K562 (cell line): ENCODE measurements around the gene MRPL4. TPM values are rescaled to one million over a fixed set of nuclear protein-coding genes. Genes with fewer than 3 reads are reported as not detected.

Experiments used
- CEBPG ChIP-seq, 3 experiments: fragments of 200-800 bp in 1 of 3; sonication (Bioruptor generic) in 1 of 3; sonication (generic) in 1 of 3; formaldehyde crosslinking in 1 of 3; IDR thresholded peaks in 2 of 3; conservative IDR thresholded peaks in 1 of 3; 2 replicates each; pipeline versions ENCODE4 v1.6.1 to v1.8.0; 2016 to 2022; ENCODE audit warnings: missing compliant biosample characterization in 2 of 3, missing genetic modification characterization in 2 of 3, mild to moderate bottlenecking in 1 of 3, missing genetic modification reagents in 1 of 3
- DDX20 ChIP-seq: fragments of 450-650 bp; IDR thresholded peaks from 2 replicates; pipeline ENCODE4 v1.6.1; 2016; ENCODE audit warnings: missing genetic modification characterization, low read depth, mild to moderate bottlenecking, missing compliant biosample characterization, moderate library complexity
- GABPA ChIP-seq: fragments of 200-800 bp; sonication (Bioruptor generic); conservative IDR thresholded peaks from 2 replicates; pipeline ENCODE4 v1.6.1; 2016; ENCODE audit warnings: low read depth, missing genetic modification characterization, missing compliant biosample characterization
- HCFC1 ChIP-seq: IDR thresholded peaks from 2 replicates; pipeline ENCODE4 v1.6.1; 2012; ENCODE audit warnings: low read depth, low read length, improper control_type of control experiment
- NELFE ChIP-seq: IDR thresholded peaks from 2 replicates; pipeline ENCODE4 v1.6.1; 2011; ENCODE audit warnings: mild to moderate bottlenecking; ENCODE audit not compliant: insufficient read depth, insufficient read length
- NR2C2 ChIP-seq, 2 experiments: fragments of 200-800 bp in 1 of 2; sonication (Bioruptor generic) in 1 of 2; sonication (generic) in 1 of 2; formaldehyde crosslinking in 1 of 2; IDR thresholded peaks; 2 replicates each; pipeline versions ENCODE4 v1.6.1 to v1.8.0; 2016 to 2022; ENCODE audit warnings: mild to moderate bottlenecking in 1 of 2, missing compliant biosample characterization in 1 of 2, missing genetic modification characterization in 1 of 2, missing genetic modification reagents in 1 of 2
- RBFOX2 ChIP-seq: fragments of 200-400 bp; formaldehyde crosslinking; IDR thresholded peaks from 2 replicates; pipeline ENCODE4 v1.6.1; 2017; ENCODE audit warnings: low read depth, mild to moderate bottlenecking, low read length, moderate library complexity
- RBM22 ChIP-seq: fragments of 200-400 bp; formaldehyde crosslinking; IDR thresholded peaks from 2 replicates; pipeline ENCODE4 v1.6.1; 2018; ENCODE audit warnings: low read length, low read depth; ENCODE audit not compliant: poor library complexity, severe bottlenecking
- RBM25 ChIP-seq: fragments of 200-400 bp; formaldehyde crosslinking; IDR thresholded peaks from 2 replicates; pipeline ENCODE4 v1.6.1; 2018; ENCODE audit warnings: low read length, low read depth, moderate library complexity; ENCODE audit not compliant: severe bottlenecking
- RBM39 ChIP-seq: fragments of 200-400 bp; formaldehyde crosslinking; optimal IDR thresholded peaks from 2 replicates; pipeline ENCODE3; 2018; ENCODE audit warnings: low read depth, low read length
- SAP30 ChIP-seq: fragments of 200-600 bp; sonication (generic); IDR thresholded peaks from 2 replicates; pipeline ENCODE4 v1.6.1; 2012; ENCODE audit warnings: borderline replicate concordance, low read depth, mild to moderate bottlenecking, moderate library complexity, low read length, control low read depth, inconsistent platforms; ENCODE audit not compliant: insufficient read depth, poor library complexity, severe bottlenecking
- SETDB1 ChIP-seq: IDR thresholded peaks from one replicate; pipeline ENCODE4 v1.6.1; 2012; ENCODE audit warnings: low read length, control low read depth, inconsistent platforms
- ZNF507 ChIP-seq: conservative IDR thresholded peaks from 2 replicates; pipeline ENCODE4 v1.6.1; 2017; ENCODE audit warnings: missing genetic modification characterization, missing compliant biosample characterization
- ZNF778 ChIP-seq: fragments of 450-650 bp; formaldehyde crosslinking; IDR thresholded peaks from 2 replicates; pipeline ENCODE4 v1.4.0; 2020; ENCODE audit warnings: mild to moderate bottlenecking, moderate library complexity
- polyA plus RNA-seq, 8 experiments: library from polyadenylated mRNA; depleted of rRNA in 4 of 8; stranded (reverse) in 5 of 8; unstranded in 3 of 8; fragments of >200 nt; fragmentation: Nextera tagmentation in 2 of 8; fragmentation: Illumina TruSeq in 1 of 8; extraction: Ambion mirVana in 2 of 8; extraction: Trizol in 1 of 8; gene quantifications; 2 replicates each; pipeline versions ENCODE4 v1.2.1 to v1.2.3, GENCODE V29; 2011 to 2014; ENCODE audit warnings: inconsistent platforms in 1 of 8, missing spikeins in 1 of 8
- total RNA-seq, 7 experiments: library from RNA; depleted of rRNA in 6 of 7; stranded (reverse); fragments of >200 nt in 6 of 7; fragmentation: Illumina TruSeq in 2 of 7; extraction: Trizol in 2 of 7; gene quantifications; 2 replicates each; pipeline versions ENCODE4 v1.2.1 to v1.2.3, GENCODE V29; 2011 to 2021; ENCODE audit warnings: low replicate concordance in 1 of 7
- TF ChIP-seq, protein P1 (sequence below): fragments of 250-450 bp; sonication (Bioruptor Pico); IDR thresholded peaks from 2 replicates; pipeline ENCODE4 v1.8.0; 2021; ENCODE audit warnings: borderline replicate concordance, mild to moderate bottlenecking, moderate library complexity; ENCODE audit not compliant: poor library complexity, severe bottlenecking
- TF ChIP-seq, protein P2 (sequence below): sonication (generic); formaldehyde crosslinking; IDR thresholded peaks from 2 replicates; pipeline ENCODE4 v1.8.1; 2023; ENCODE audit warnings: missing genetic modification reagents, mild to moderate bottlenecking, borderline replicate concordance
- TF ChIP-seq, protein P3 (sequence below), 2 experiments: IDR thresholded peaks; 2 replicates each; pipeline ENCODE4 v1.6.1; 2011; ENCODE audit warnings: borderline replicate concordance in 1 of 2, control low read depth in 1 of 2, low read depth in 1 of 2, low read length in 1 of 2, mild to moderate bottlenecking in 1 of 2, mixed read lengths in 1 of 2, moderate library complexity in 1 of 2; ENCODE audit not compliant: insufficient read depth in 1 of 2, insufficient read length in 1 of 2, poor library complexity in 1 of 2, severe bottlenecking in 1 of 2; ENCODE audit errors: extremely low read depth in 1 of 2

The MRPL4 gene
- total and polyA plus RNA-seq, 9 of the 15 experiments (the other 6 are each of a cell fraction or from before 2014, with no cell fraction given) = 1.4 to 239 (median 64.9) TPM

DNA sequence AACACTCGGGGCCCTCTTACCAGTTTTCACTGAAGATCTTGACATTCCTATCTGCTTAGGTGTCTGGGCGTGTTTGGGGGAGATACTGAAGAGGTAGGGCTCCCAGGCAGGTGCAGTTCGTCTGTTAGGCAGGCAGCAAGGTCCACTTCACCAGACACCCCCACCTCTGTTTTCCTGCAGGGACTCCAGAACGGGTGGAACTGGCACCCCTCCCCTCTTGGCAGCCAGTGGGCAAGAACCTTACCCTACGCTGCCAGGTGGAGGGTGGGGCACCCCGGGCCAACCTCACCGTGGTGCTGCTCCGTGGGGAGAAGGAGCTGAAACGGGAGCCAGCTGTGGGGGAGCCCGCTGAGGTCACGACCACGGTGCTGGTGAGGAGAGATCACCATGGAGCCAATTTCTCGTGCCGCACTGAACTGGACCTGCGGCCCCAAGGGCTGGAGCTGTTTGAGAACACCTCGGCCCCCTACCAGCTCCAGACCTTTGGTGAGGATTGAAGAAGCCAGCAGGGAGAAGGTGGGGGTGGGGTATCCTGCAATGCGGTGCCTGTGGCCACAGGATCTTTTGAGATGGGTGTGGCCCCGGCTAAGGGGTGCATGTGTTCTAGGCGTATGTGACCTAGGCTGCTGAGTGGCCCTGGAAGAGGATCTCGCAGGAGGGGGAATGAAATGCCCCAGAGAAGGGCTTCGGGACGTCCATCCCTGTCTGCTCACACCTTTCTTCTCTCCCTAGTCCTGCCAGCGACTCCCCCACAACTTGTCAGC is 31.5 kb downstream of the MRPL4 start (continued):
- TF ChIP-seq, protein P1, sequence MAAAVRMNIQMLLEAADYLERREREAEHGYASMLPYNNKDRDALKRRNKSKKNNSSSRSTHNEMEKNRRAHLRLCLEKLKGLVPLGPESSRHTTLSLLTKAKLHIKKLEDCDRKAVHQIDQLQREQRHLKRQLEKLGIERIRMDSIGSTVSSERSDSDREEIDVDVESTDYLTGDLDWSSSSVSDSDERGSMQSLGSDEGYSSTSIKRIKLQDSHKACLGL (CRISPR knock-in tag) = no peak
- TF ChIP-seq GABPA (tag) (no peak), RBM25 (no peak), RBM39 (no peak), NELFE (no peak), ZNF507 (tag) (no peak), RBM22 (peak; percentile 28), NR2C2 (CRISPR knock-in tag; IDR thresholded peaks at IDR 0.05) (no peak), NR2C2 (tag; IDR thresholded peaks at IDR 0.05) (no peak), SAP30 (no peak), SETDB1 (no peak), DDX20 (tag) (no peak), HCFC1 (no peak), ZNF778 (CRISPR knock-in tag) (no peak), CEBPG (CRISPR knock-in tag; IDR thresholded peaks at IDR 0.05) (no peak), CEBPG (tag; conservative IDR thresholded peaks at IDR 0.05 in 1 of 2, IDR thresholded peaks at IDR 0.05 in 1 of 2) (no peak), RBFOX2 (peak; percentile 41; the same call in 1 of the 2 replicates)
- TF ChIP-seq, protein P2, sequence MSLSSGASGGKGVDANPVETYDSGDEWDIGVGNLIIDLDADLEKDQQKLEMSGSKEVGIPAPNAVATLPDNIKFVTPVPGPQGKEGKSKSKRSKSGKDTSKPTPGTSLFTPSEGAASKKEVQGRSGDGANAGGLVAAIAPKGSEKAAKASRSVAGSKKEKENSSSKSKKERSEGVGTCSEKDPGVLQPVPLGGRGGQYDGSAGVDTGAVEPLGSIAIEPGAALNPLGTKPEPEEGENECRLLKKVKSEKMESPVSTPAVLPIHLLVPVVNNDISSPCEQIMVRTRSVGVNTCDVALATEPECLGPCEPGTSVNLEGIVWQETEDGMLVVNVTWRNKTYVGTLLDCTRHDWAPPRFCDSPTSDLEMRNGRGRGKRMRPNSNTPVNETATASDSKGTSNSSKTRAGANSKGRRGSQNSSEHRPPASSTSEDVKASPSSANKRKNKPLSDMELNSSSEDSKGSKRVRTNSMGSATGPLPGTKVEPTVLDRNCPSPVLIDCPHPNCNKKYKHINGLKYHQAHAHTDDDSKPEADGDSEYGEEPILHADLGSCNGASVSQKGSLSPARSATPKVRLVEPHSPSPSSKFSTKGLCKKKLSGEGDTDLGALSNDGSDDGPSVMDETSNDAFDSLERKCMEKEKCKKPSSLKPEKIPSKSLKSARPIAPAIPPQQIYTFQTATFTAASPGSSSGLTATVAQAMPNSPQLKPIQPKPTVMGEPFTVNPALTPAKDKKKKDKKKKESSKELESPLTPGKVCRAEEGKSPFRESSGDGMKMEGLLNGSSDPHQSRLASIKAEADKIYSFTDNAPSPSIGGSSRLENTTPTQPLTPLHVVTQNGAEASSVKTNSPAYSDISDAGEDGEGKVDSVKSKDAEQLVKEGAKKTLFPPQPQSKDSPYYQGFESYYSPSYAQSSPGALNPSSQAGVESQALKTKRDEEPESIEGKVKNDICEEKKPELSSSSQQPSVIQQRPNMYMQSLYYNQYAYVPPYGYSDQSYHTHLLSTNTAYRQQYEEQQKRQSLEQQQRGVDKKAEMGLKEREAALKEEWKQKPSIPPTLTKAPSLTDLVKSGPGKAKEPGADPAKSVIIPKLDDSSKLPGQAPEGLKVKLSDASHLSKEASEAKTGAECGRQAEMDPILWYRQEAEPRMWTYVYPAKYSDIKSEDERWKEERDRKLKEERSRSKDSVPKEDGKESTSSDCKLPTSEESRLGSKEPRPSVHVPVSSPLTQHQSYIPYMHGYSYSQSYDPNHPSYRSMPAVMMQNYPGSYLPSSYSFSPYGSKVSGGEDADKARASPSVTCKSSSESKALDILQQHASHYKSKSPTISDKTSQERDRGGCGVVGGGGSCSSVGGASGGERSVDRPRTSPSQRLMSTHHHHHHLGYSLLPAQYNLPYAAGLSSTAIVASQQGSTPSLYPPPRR (CRISPR knock-in tag) = no peak
- TF ChIP-seq, protein P3, sequence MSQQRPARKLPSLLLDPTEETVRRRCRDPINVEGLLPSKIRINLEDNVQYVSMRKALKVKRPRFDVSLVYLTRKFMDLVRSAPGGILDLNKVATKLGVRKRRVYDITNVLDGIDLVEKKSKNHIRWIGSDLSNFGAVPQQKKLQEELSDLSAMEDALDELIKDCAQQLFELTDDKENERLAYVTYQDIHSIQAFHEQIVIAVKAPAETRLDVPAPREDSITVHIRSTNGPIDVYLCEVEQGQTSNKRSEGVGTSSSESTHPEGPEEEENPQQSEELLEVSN (IDR thresholded peaks at IDR 0.05; ENCODE audit: borderline replicate concordance in 1 of 2, extremely low read depth in 1 of 2, insufficient read depth in 1 of 2, insufficient read length in 1 of 2, low read depth in 1 of 2, low read length in 1 of 2, poor library complexity in 1 of 2, severe bottlenecking in 1 of 2) = no peak
